Measurements from ENCODE around the gene SLC6A4.

- TF ChIP-seq, protein P1, sequence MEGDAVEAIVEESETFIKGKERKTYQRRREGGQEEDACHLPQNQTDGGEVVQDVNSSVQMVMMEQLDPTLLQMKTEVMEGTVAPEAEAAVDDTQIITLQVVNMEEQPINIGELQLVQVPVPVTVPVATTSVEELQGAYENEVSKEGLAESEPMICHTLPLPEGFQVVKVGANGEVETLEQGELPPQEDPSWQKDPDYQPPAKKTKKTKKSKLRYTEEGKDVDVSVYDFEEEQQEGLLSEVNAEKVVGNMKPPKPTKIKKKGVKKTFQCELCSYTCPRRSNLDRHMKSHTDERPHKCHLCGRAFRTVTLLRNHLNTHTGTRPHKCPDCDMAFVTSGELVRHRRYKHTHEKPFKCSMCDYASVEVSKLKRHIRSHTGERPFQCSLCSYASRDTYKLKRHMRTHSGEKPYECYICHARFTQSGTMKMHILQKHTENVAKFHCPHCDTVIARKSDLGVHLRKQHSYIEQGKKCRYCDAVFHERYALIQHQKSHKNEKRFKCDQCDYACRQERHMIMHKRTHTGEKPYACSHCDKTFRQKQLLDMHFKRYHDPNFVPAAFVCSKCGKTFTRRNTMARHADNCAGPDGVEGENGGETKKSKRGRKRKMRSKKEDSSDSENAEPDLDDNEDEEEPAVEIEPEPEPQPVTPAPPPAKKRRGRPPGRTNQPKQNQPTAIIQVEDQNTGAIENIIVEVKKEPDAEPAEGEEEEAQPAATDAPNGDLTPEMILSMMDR (IDR thresholded peaks at IDR 0.05; ENCODE audit: low read length) = no peak
- TF ChIP-seq EZH2phosphoT487 (IDR thresholded peaks at IDR 0.05; ENCODE audit: low read length) = no peak
These were observed 9.4 kb upstream of the SLC6A4 start for GRCh38 chr17:30244853-30245385.

Data from MM.1S (cell line).